ENCODE data around the gene CCNO. TPM values are rescaled to one million over a fixed set of nuclear protein-coding genes. Genes with fewer than 3 reads are reported as not detected.

The CCNO gene
- polyA plus RNA-seq, 1 experiment, result not detected

DNA sequence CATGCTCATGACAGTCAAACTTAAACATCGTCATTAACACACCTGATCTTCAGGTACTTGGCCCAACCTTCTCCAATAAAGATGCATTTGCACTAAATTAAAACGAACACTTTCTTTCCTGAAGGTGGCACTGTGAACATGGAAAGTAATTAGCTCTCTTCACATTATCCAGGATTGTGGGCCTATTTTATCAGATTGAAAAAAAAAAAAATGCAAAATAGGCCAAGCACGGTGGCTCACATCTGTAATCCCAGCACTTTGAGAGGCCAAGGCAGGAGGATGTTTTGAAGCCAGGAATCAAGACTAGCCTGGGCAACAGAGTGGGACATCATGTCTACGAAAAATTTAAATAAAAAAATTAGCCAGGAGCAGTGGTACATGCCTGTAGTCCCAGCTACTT is 46.0 kb downstream of the CCNO start:
- CTCF ChIA-PET, result interaction anchor here (0.6 to 0.9 kb wide), 4 partner anchors 10 to 423 kb away, joined by 3 to 4 read pairs (median 4); no protein-coding TSS in a partner anchor
- Histone ChIP-seq H3K27ac (ENCODE audit: low read depth, low read length) (no peak overlapping the region), H3K4me3 (ENCODE audit: low read depth, low read length) (no peak overlapping the region), H3K27me3 (ENCODE audit: control insufficient read depth, insufficient read depth, low read length) (peaks cover 23% of the 10 kb centered on the region), H3K9me3 (ENCODE audit: control insufficient read depth, insufficient read depth, low read length) (no peaks in the 10 kb centered on the region; the same call in 1 of the 2 replicates)
- DNase-seq (ENCODE audit: low read depth, low spot score), result no peak
- POLR2A ChIA-PET, result no interaction called here
- TF ChIP-seq, protein P1, sequence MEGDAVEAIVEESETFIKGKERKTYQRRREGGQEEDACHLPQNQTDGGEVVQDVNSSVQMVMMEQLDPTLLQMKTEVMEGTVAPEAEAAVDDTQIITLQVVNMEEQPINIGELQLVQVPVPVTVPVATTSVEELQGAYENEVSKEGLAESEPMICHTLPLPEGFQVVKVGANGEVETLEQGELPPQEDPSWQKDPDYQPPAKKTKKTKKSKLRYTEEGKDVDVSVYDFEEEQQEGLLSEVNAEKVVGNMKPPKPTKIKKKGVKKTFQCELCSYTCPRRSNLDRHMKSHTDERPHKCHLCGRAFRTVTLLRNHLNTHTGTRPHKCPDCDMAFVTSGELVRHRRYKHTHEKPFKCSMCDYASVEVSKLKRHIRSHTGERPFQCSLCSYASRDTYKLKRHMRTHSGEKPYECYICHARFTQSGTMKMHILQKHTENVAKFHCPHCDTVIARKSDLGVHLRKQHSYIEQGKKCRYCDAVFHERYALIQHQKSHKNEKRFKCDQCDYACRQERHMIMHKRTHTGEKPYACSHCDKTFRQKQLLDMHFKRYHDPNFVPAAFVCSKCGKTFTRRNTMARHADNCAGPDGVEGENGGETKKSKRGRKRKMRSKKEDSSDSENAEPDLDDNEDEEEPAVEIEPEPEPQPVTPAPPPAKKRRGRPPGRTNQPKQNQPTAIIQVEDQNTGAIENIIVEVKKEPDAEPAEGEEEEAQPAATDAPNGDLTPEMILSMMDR (IDR thresholded peaks at IDR 0.05; ENCODE audit: low read depth, low read length), result 0 out of 2 replicates have a peak, but pooled peaks have one; percentile 18

Other genes with a start within 250 kb of the CCNO start
- gene ESM1, start 248.0 kb downstream of the CCNO start, polyA plus RNA-seq (2011; rRNA removed), result 0.27 and 0.35 TPM in 2 replicates
- not detected in 2 replicates for gene GZMK, start 209.4 kb downstream of the CCNO start, polyA plus RNA-seq (2011; rRNA removed)
- gene GZMA, start 131.0 kb downstream of the CCNO start, polyA plus RNA-seq (2011; rRNA removed), result not detected in 2 replicates
- 234 and 317 TPM in 2 replicates for gene GPX8, start 73.4 kb downstream of the CCNO start, polyA plus RNA-seq (2011; rRNA removed)
- not detected in 2 replicates for gene CDC20B, start 60.4 kb downstream of the CCNO start, polyA plus RNA-seq (2011; rRNA removed)
- gene MCIDAS, start 6.3 kb downstream of the CCNO start, polyA plus RNA-seq (2011; rRNA removed), result not detected in 2 replicates
- 10.8 and 14.3 TPM in 2 replicates for gene DHX29, start 74.1 kb upstream of the CCNO start, polyA plus RNA-seq (2011; rRNA removed)
- 37.2 and 61.7 TPM in 2 replicates for gene MTREX, start 74.4 kb upstream of the CCNO start, polyA plus RNA-seq (2011; rRNA removed)